Sigmoid colon (tissue), 7 donors: ENCODE measurements around the gene ACOT12. TPM values are rescaled to one million over a fixed set of nuclear protein-coding genes. Genes with fewer than 3 reads are reported as not detected.

Source experiments
- DNase-seq: peaks from one replicate; pipeline ENCODE4 v3.0.0-alpha.2; 2019
- H3K27ac ChIP-seq, 4 donors: fragments of 200-600 bp; sonication (generic); one replicate each; pipeline ENCODE4 v1.5.1; 2016 to 2019; ENCODE audit warnings: mild to moderate bottlenecking in 1 of 4
- H3K27me3 ChIP-seq, 3 donors: fragments of 200-600 bp; sonication (generic); one replicate each; pipeline ENCODE4 v1.5.1; 2019; ENCODE audit warnings: mild to moderate bottlenecking in 1 of 3
- H3K36me3 ChIP-seq, 4 donors: fragments of 200-600 bp; sonication (generic); one replicate each; pipeline ENCODE4 v1.5.1; 2016 to 2019
- H3K4me1 ChIP-seq, 4 donors: fragments of 200-600 bp; sonication (generic); one replicate each; pipeline ENCODE4 v1.5.1; 2017 to 2019
- H3K4me3 ChIP-seq, 4 donors: fragments of 200-600 bp; sonication (generic); one replicate each; pipeline ENCODE4 v1.5.1; 2017 to 2019; ENCODE audit warnings: mild to moderate bottlenecking in 2 of 4, moderate library complexity in 1 of 4
- H3K9me3 ChIP-seq, 4 donors: fragments of 200-600 bp in 3 of 4; sonication (generic) in 3 of 4; one replicate each; pipeline versions ENCODE4 v1.5.1 to v1.6.1; 2013 to 2019
- EP300 ChIP-seq, 4 donors: sonication (generic); formaldehyde crosslinking; IDR thresholded peaks; one replicate each; pipeline ENCODE4 v1.6.1; 2017; ENCODE audit warnings: antibody characterized with exemption in 4 of 4
- POLR2A ChIP-seq, 2 donors: fragments of 450-650 bp; IDR thresholded peaks; one replicate each; pipeline ENCODE4 v1.6.1; 2016; ENCODE audit warnings: antibody characterized with exemption in 2 of 2, mild to moderate bottlenecking in 2 of 2, moderate library complexity in 2 of 2
- POLR2AphosphoS5 ChIP-seq, 4 donors: sonication (generic); formaldehyde crosslinking; IDR thresholded peaks; one replicate each; pipeline ENCODE4 v1.6.1; 2017; ENCODE audit warnings: antibody characterized with exemption in 4 of 4
- WGBS, 2 donors: extraction: QIAGEN DNeasy Blood & Tissue Kit; methylation state at CpG; one replicate each; pipeline ENCODE4 v1.1.7; 2013; 5-methylcytosine and 5-hydroxymethylcytosine counted together
- intact Hi-C: fragments of 100-400 bp; cut with DNase I; formaldehyde crosslinking; loops from one replicate; pipeline ENCODE4 v1.15.1; 2023
- polyA plus RNA-seq, 3 donors: library from polyadenylated mRNA; stranded (reverse); fragments of 200-250 nt; gene quantifications; one replicate each; pipeline ENCODE4 v1.2.3, GENCODE V29; 2013
- total RNA-seq, 4 donors: library from RNA; depleted of rRNA; stranded (reverse); fragments of >200 nt; gene quantifications; one replicate each; pipeline ENCODE4 v1.1.0, GENCODE V29; 2016
- TF ChIP-seq, protein P1 (sequence below), 4 experiments: fragments of 450-650 bp in 3 of 4; fragments of 200-600 bp in 1 of 4; IDR thresholded peaks; one replicate each; pipeline ENCODE4 v1.5.1; 2016 to 2019; ENCODE audit warnings: antibody characterized with exemption in 4 of 4, mild to moderate bottlenecking in 3 of 4, moderate library complexity in 2 of 4
- donor health status: healthy with polysubstance abuse.
- donor health status: Bipolar disorder and iron deficiency.
- donor health status: healthy.

The ACOT12 gene
- total and polyA plus RNA-seq, 7 donors, result 0.09 to 0.41 TPM; not detected in 5

DNA sequence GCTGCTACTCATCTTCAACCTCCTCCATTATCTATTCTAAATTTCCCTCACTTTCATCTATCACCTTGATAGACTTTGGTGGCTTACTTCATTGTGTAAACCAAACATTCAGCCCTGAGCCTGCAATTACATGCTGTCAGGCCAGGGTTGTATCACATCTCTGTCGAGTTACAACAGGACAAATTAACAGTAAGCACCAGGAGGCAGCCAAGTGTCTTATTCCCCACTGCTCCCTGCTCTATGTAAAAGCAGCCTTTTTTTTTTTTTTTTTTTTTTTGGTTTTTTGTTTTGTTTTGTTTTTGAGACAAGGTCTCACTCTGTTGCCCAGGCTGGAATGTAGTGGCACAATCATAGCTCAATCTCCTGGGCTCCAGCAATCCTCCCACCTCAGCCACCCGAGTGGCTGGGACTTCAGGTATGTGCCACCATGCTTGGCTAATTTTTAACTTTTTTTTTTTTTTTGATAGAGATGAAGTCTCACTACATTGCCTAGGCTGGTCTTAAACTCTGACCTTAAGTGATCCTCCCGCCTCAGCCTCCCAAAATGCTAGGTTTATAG lies 107.8 kb downstream of the ACOT12 start:
- TF ChIP-seq, protein P1, sequence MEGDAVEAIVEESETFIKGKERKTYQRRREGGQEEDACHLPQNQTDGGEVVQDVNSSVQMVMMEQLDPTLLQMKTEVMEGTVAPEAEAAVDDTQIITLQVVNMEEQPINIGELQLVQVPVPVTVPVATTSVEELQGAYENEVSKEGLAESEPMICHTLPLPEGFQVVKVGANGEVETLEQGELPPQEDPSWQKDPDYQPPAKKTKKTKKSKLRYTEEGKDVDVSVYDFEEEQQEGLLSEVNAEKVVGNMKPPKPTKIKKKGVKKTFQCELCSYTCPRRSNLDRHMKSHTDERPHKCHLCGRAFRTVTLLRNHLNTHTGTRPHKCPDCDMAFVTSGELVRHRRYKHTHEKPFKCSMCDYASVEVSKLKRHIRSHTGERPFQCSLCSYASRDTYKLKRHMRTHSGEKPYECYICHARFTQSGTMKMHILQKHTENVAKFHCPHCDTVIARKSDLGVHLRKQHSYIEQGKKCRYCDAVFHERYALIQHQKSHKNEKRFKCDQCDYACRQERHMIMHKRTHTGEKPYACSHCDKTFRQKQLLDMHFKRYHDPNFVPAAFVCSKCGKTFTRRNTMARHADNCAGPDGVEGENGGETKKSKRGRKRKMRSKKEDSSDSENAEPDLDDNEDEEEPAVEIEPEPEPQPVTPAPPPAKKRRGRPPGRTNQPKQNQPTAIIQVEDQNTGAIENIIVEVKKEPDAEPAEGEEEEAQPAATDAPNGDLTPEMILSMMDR (IDR thresholded peaks at IDR 0.05), result no peak
- TF ChIP-seq POLR2A (IDR thresholded peaks at IDR 0.05) (no peak), EP300 (IDR thresholded peaks at IDR 0.05) (no peak), POLR2AphosphoS5 (IDR thresholded peaks at IDR 0.05) (no peak)
- no peaks in the 10 kb centered on the region for H3K4me1 ChIP-seq
- no peaks in the 10 kb centered on the region for H3K9me3 ChIP-seq
- no peak overlapping the region for H3K27ac ChIP-seq
- intact Hi-C loops, result no loop called here
- no peaks in the 10 kb centered on the region for H3K27me3 ChIP-seq
- DNase-seq, result no peak
- H3K4me3 ChIP-seq, result no peak overlapping the region
- H3K36me3 ChIP-seq, result no peaks in the 10 kb centered on the region
- WGBS, 2 donors, result 49 to 72% methylated on average over 3 of the region's 3 CpGs

DNA sequence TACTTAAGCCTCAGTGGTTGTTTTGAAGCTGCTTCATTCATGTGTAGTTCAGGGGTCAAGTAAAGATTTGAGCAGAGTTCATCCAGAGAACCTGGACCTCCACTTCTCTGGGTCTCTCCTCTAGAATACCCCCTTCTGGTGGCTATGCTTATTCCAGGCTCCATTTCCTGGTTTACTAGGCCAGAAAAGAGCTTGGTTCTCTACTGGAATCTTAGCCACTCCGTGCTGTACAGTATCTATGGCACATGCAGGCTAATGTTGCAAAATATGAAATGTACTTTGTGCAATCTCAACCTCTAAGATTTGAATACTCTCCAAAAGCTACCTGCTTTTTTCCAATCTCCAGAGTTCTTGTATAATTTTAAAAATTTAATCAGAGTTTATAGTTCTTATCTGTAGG lies 110.0 kb downstream of the ACOT12 start:
- intact Hi-C loops, result no loop called here
- TF ChIP-seq, protein P1 (IDR thresholded peaks at IDR 0.05), result no peak
- TF ChIP-seq POLR2AphosphoS5 (IDR thresholded peaks at IDR 0.05), result no peak
- TF ChIP-seq POLR2A (IDR thresholded peaks at IDR 0.05), result no peak
- WGBS, 2 donors, result 96 to 97% methylated on average over 1 of the region's 1 CpG
- Histone ChIP-seq H3K27ac (no peak overlapping the region), H3K36me3 (no peaks in the 10 kb centered on the region), H3K4me1 (no peaks in the 10 kb centered on the region), H3K27me3 (no peaks in the 10 kb centered on the region), H3K4me3 (no peak overlapping the region), H3K9me3 (no peaks in the 10 kb centered on the region)
- no peak for DNase-seq

Other genes with a start within 250 kb of the ACOT12 start
- gene CKMT2, start 160.8 kb downstream of the ACOT12 start, total RNA-seq, result 10 to 100 TPM in 1 of 4 donors, 1 to 10 TPM in 3; 2.9 to 11.1 (median 7.2) TPM
- 1 to 10 TPM in 2 of 3 donors, under 1 TPM in 1; 0.96 to 6.0 (median 2.4) TPM for gene CKMT2, start 160.8 kb downstream of the ACOT12 start, polyA plus RNA-seq
- gene ZCCHC9, start 92.5 kb downstream of the ACOT12 start, total RNA-seq, result 10 to 100 TPM; 20.2 to 44.9 (median 29.6) TPM
- gene ZCCHC9, start 92.5 kb downstream of the ACOT12 start, polyA plus RNA-seq, result 10 to 100 TPM; 22.8 to 37.9 (median 27.6) TPM